Neuronal stem cell (in vitro differentiated cells): ENCODE results near the gene TMEM181.
"Not testable (repeated sequence)": the region's sequence is repeated elsewhere in the genome, so short reads cannot be mapped to it uniquely, and the experiment has no call there.

Experiments used
- DNase-seq: peaks from one replicate; pipeline ENCODE4 v3.0.0-alpha.2; 2013; ENCODE audit warnings: low spot score
- H2AFZ ChIP-seq: one replicate; pipeline ENCODE4 v1.6.1; 2013; ENCODE audit warnings: mild to moderate bottlenecking, low read length, inconsistent platforms
- H2AK5ac ChIP-seq: 2 replicates; pipeline ENCODE4 v1.6.1; 2013; ENCODE audit warnings: low read depth, mild to moderate bottlenecking, inconsistent platforms, low read length, moderate library complexity, mixed read lengths
- H2BK120ac ChIP-seq: 2 replicates; pipeline ENCODE4 v1.6.1; 2013; ENCODE audit warnings: low read depth, mild to moderate bottlenecking, inconsistent platforms, low read length, moderate library complexity, mixed read lengths
- H2BK12ac ChIP-seq: one replicate; pipeline ENCODE4 v1.6.1; 2013; ENCODE audit warnings: low read length, inconsistent platforms
- H2BK15ac ChIP-seq: 2 replicates; pipeline ENCODE4 v1.6.1; 2013; ENCODE audit warnings: mild to moderate bottlenecking, low read length, inconsistent platforms, mixed read lengths
- H2BK5ac ChIP-seq: one replicate; pipeline ENCODE4 v1.6.1; 2013; ENCODE audit warnings: inconsistent platforms, mild to moderate bottlenecking, low read length, moderate library complexity
- H3K14ac ChIP-seq: one replicate; pipeline ENCODE4 v1.6.1; 2013; ENCODE audit warnings: low read length, inconsistent platforms
- H3K18ac ChIP-seq: 2 replicates; pipeline ENCODE4 v1.6.1; 2013; ENCODE audit warnings: low read length, inconsistent platforms
- H3K23ac ChIP-seq: 2 replicates; pipeline ENCODE4 v1.6.1; 2013; ENCODE audit warnings: low read depth, mild to moderate bottlenecking, mixed read lengths, low read length, inconsistent platforms; ENCODE audit not compliant: poor library complexity
- H3K27ac ChIP-seq: replicated peaks from 3 replicates; pipeline ENCODE4 v1.5.1; 2013; ENCODE audit warnings: low read length, inconsistent platforms
- H3K27me3 ChIP-seq, 3 experiments: 2 replicates each; pipeline ENCODE4 v1.6.1; 2013; ENCODE audit warnings: low read length in 3 of 3, mild to moderate bottlenecking in 2 of 3, inconsistent platforms in 1 of 3, low read depth in 1 of 3, mixed read lengths in 1 of 3, moderate library complexity in 1 of 3; ENCODE audit not compliant: control insufficient read depth in 3 of 3, insufficient read depth in 3 of 3
- H3K36me3 ChIP-seq, 2 donors: replicated peaks in 1 of 2; 2 replicates each; pipeline ENCODE4 v1.6.1; 2013; ENCODE audit warnings: low read length in 2 of 2; ENCODE audit not compliant: control insufficient read depth in 2 of 2, insufficient read depth in 2 of 2
- H3K4ac ChIP-seq: 2 replicates; pipeline ENCODE4 v1.6.1; 2013; ENCODE audit warnings: inconsistent platforms, mild to moderate bottlenecking, low read length, moderate library complexity
- H3K4me1 ChIP-seq, 2 donors: 1 replicate in 1 of 2; 2 replicates in 1 of 2; pipeline ENCODE4 v1.6.1; 2013; ENCODE audit warnings: low read length in 2 of 2, low read depth in 1 of 2; ENCODE audit not compliant: control insufficient read depth in 2 of 2, insufficient read depth in 1 of 2
- H3K4me2 ChIP-seq: one replicate; pipeline ENCODE4 v1.6.1; 2013; ENCODE audit warnings: mild to moderate bottlenecking, low read length, inconsistent platforms; ENCODE audit not compliant: insufficient read depth, poor library complexity, severe bottlenecking
- H3K4me3 ChIP-seq, 2 donors: 2 replicates each; pipeline ENCODE4 v1.5.1; 2013; ENCODE audit warnings: low read length in 2 of 2, mild to moderate bottlenecking in 2 of 2, inconsistent platforms in 1 of 2, moderate library complexity in 1 of 2
- H3K79me1 ChIP-seq: one replicate; pipeline ENCODE4 v1.6.1; 2013; ENCODE audit warnings: low read depth, mild to moderate bottlenecking, inconsistent platforms, low read length, moderate library complexity
- H3K9ac ChIP-seq: one replicate; pipeline ENCODE4 v1.6.1; 2013; ENCODE audit warnings: mild to moderate bottlenecking, low read depth, low read length, inconsistent platforms; ENCODE audit not compliant: poor library complexity
- H3K9me3 ChIP-seq, 2 donors: replicated peaks in 1 of 2; 2 replicates each; pipeline versions ENCODE3 to v1.6.1; 2013; ENCODE audit warnings: low read length in 2 of 2, mild to moderate bottlenecking in 2 of 2, inconsistent platforms in 1 of 2, low read depth in 1 of 2, mixed read lengths in 1 of 2, moderate library complexity in 1 of 2; ENCODE audit not compliant: control insufficient read depth in 2 of 2, insufficient read depth in 1 of 2
- H4K8ac ChIP-seq: one replicate; pipeline ENCODE4 v1.6.1; 2013; ENCODE audit warnings: low read depth, mild to moderate bottlenecking, inconsistent platforms, low read length, moderate library complexity
- H4K91ac ChIP-seq: one replicate; pipeline ENCODE4 v1.6.1; 2013; ENCODE audit warnings: low read length, low read depth, mild to moderate bottlenecking, inconsistent platforms; ENCODE audit not compliant: poor library complexity
- WGBS, 2 donors: extraction: QIAGEN DNeasy Blood & Tissue Kit; methylation state at CpG; one replicate each; pipeline ENCODE4 v1.1.7; 2013; ENCODE audit warnings: missing lambda C conversion rate in 2 of 2, mixed read lengths in 1 of 2; ENCODE audit not compliant: insufficient read length in 2 of 2, insufficient replicate concordance in 1 of 2; ENCODE audit errors: extremely low coverage in 2 of 2; 5-methylcytosine and 5-hydroxymethylcytosine counted together

The TMEM181 gene

GRCh38 chr6:158521759-158522158 is 38.1 kb upstream of the TMEM181 start:
- Histone ChIP-seq H3K27ac (no peak overlapping the region), H3K4ac (no peak overlapping the region), H2BK12ac (no peak overlapping the region), H3K79me1 (no peaks in the 10 kb centered on the region), H3K23ac (no peak overlapping the region), H4K8ac (no peak overlapping the region), H3K14ac (no peak overlapping the region), H3K9ac (no peak overlapping the region), H2BK15ac (no peak overlapping the region), H3K9me3 (peaks cover 0 to 4% of the 10 kb centered on the region in 2 donors), H3K4me2 (no peak overlapping the region), H3K27me3 (no peaks in the 10 kb centered on the region), H2BK120ac (no peak overlapping the region), H3K18ac (no peak overlapping the region), H3K4me3 (no peak overlapping the region), H2BK5ac (no peak overlapping the region), H3K4me1 (peaks cover 3 to 14% of the 10 kb centered on the region in 2 donors), H2AK5ac (no peak overlapping the region), H4K91ac (no peak overlapping the region), H2AFZ (no peak overlapping the region), H3K36me3 (no peaks in the 10 kb centered on the region)
- no CpG with 5 or more reads among the region's 1 CpG for WGBS, 2 donors
- DNase-seq = no peak

- Histone ChIP-seq H3K18ac (no peak overlapping the region), H2BK120ac (no peak overlapping the region), H2BK12ac (no peak overlapping the region), H3K9ac (no peak overlapping the region), H2AK5ac (no peak overlapping the region), H3K9me3 (peaks cover 0 to 4% of the 10 kb centered on the region in 2 donors), H3K4me3 (no peak overlapping the region), H3K79me1 (no peaks in the 10 kb centered on the region), H3K27me3 (no peaks in the 10 kb centered on the region), H3K36me3 (no peaks in the 10 kb centered on the region), H3K14ac (no peak overlapping the region), H3K23ac (no peak overlapping the region), H2BK5ac (no peak overlapping the region), H2BK15ac (no peak overlapping the region), H2AFZ (no peak overlapping the region), H3K27ac (no peak overlapping the region), H3K4me1 (peaks cover 3 to 12% of the 10 kb centered on the region in 2 donors), H4K91ac (no peak overlapping the region), H4K8ac (no peak overlapping the region), H3K4ac (no peak overlapping the region), H3K4me2 (no peak overlapping the region)
- no peak for DNase-seq
- WGBS, 2 donors = no CpG with 5 or more reads among the region's 11 CpGs
Observed at GRCh38 chr6:158522616-158523015, 37.3 kb upstream of the TMEM181 start.

GRCh38 chr6:158524311-158524710 is 35.6 kb upstream of the TMEM181 start:
- Histone ChIP-seq H2BK5ac (no peak overlapping the region), H3K14ac (no peak overlapping the region), H3K36me3 (no peaks in the 10 kb centered on the region), H3K9ac (no peak overlapping the region), H3K4me3 (no peak overlapping the region), H3K4ac (no peak overlapping the region), H3K79me1 (no peaks in the 10 kb centered on the region), H2BK15ac (no peak overlapping the region), H4K91ac (no peak overlapping the region), H3K18ac (peak overlapping the region; percentile 15), H3K27ac (no peak overlapping the region), H2AK5ac (peak overlapping the region; percentile 8), H3K27me3 (no peaks in the 10 kb centered on the region), H4K8ac (no peak overlapping the region), H3K4me2 (no peak overlapping the region), H2AFZ (no peak overlapping the region), H3K4me1 (no peaks in the 10 kb centered on the region), H2BK12ac (no peak overlapping the region), H3K9me3 (peaks cover 0 to 4% of the 10 kb centered on the region in 2 donors), H2BK120ac (no peak overlapping the region), H3K23ac (peak overlapping the region; percentile 53)
- DNase-seq = no peak
- no CpG with 5 or more reads among the region's 15 CpGs for WGBS, 2 donors

GRCh38 chr6:158527858-158528257 is 32.0 kb upstream of the TMEM181 start:
- H3K9me3 ChIP-seq, H3K14ac ChIP-seq, H3K9ac ChIP-seq, H3K23ac ChIP-seq, DNase-seq, H4K8ac ChIP-seq, H2BK5ac ChIP-seq, H2BK12ac ChIP-seq, H3K27me3 ChIP-seq, H3K79me1 ChIP-seq, H3K4me2 ChIP-seq, H4K91ac ChIP-seq, H2AFZ ChIP-seq, H3K27ac ChIP-seq, H3K4ac ChIP-seq, H2AK5ac ChIP-seq, H3K4me3 ChIP-seq, H3K36me3 ChIP-seq, H2BK15ac ChIP-seq, H2BK120ac ChIP-seq, H3K18ac ChIP-seq, H3K4me1 ChIP-seq: not testable (repeated sequence)
- no CpG with 5 or more reads among the region's 1 CpG for WGBS, 2 donors
